ENCODE data around the gene FCRLB.
"Not testable (repeated sequence)": the region's sequence is repeated elsewhere in the genome, so short reads cannot be mapped to it uniquely, and the experiment has no call there.

FCRLB gene

GRCh38 chr1:161720956-161721737 is at the start of gene FCRLB:
Gene FCRLB, plus strand, starts transcription at chr1:161721544. Its CDS starts 1,129 bp downstream, at chr1:161722673.
- DNase-seq, result peak; percentile 27

- DNase-seq, result not testable (repeated sequence)
Measured at GRCh38 chr1:161673437-161673836, 47.9 kb upstream of the FCRLB start.

- DNase-seq, result not testable (repeated sequence)
Measured at GRCh38 chr1:161674447-161674846, 46.9 kb upstream of the FCRLB start.

- not testable (repeated sequence) for DNase-seq
Measured at GRCh38 chr1:161674908-161675307, 46.4 kb upstream of the FCRLB start.

- DNase-seq, result no peak
Measured at GRCh38 chr1:161676441-161676840, 44.9 kb upstream of the FCRLB start.

- no peak for DNase-seq
Measured at GRCh38 chr1:161676958-161677689, 44.2 kb upstream of the FCRLB start.

GRCh38 chr1:161678500-161678899 is 42.8 kb upstream of the FCRLB start:
- DNase-seq, result no peak

GRCh38 chr1:161681879-161682278 is 39.5 kb upstream of the FCRLB start:
- no peak for DNase-seq

GRCh38 chr1:161688946-161689345 is 32.4 kb upstream of the FCRLB start:
- peak; percentile 58 for DNase-seq

GRCh38 chr1:161691846-161692245 is 29.5 kb upstream of the FCRLB start:
- DNase-seq, result no peak

GRCh38 chr1:161693020-161693712 is 28.2 kb upstream of the FCRLB start:
- peak; percentile 15 for DNase-seq

GRCh38 chr1:161698302-161698701 is 23.0 kb upstream of the FCRLB start:
- not testable (repeated sequence) for DNase-seq

GRCh38 chr1:161702250-161702649 is 19.1 kb upstream of the FCRLB start:
- DNase-seq, result no peak

GRCh38 chr1:161705537-161705936 is 15.8 kb upstream of the FCRLB start:
- no peak for DNase-seq

GRCh38 chr1:161706113-161706481 is 15.2 kb upstream of the FCRLB start:
- no peak for DNase-seq

- DNase-seq, result peak; percentile 47
Measured at GRCh38 chr1:161706482-161707347, 14.6 kb upstream of the FCRLB start, which contains the start of gene FCRLA. Gene FCRLA, plus strand, starts transcription at chr1:161707229. Its CDS starts 36 bp downstream, at chr1:161707265.

- no peak for DNase-seq
Measured at GRCh38 chr1:161707503-161707902, 13.8 kb upstream of the FCRLB start.

- no peak for DNase-seq
Measured at GRCh38 chr1:161709373-161709772, 12.0 kb upstream of the FCRLB start.

- no peak for DNase-seq
Measured at GRCh38 chr1:161710560-161710959, 10.8 kb upstream of the FCRLB start.

- no peak for DNase-seq
Measured at GRCh38 chr1:161718559-161719324, 2.6 kb upstream of the FCRLB start.

GRCh38 chr1:161719325-161719611 is 2.1 kb upstream of the FCRLB start:
- no peak for DNase-seq

GRCh38 chr1:161720422-161720821 is 922 bp upstream of the FCRLB start:
- DNase-seq, result peak; percentile 55

Data from hematopoietic multipotent progenitor cell treated with erythropoietin and hydrocortisone succinate and interleukin-3 and kit ligand, for 6 days (in vitro differentiated cells).